Stomach smooth muscle (tissue), 2 donors: ENCODE measurements around the gene IKZF5.

ENCODE experiments used
- H3K27ac ChIP-seq: one replicate; pipeline ENCODE4 v1.7.0; 2013; ENCODE audit warnings: mild to moderate bottlenecking, low read length, inconsistent platforms
- H3K27me3 ChIP-seq, 2 donors: one replicate each; pipeline ENCODE4 v1.7.0; 2013; ENCODE audit warnings: low read length in 2 of 2; ENCODE audit not compliant: insufficient read depth in 2 of 2, control insufficient read depth in 1 of 2
- H3K36me3 ChIP-seq, 2 donors: one replicate each; pipeline ENCODE4 v1.7.0; 2013; ENCODE audit warnings: low read length in 2 of 2; ENCODE audit not compliant: control insufficient read depth in 2 of 2, insufficient read depth in 2 of 2
- H3K4me1 ChIP-seq: one replicate; pipeline ENCODE4 v1.7.0; 2013; ENCODE audit warnings: low read length; ENCODE audit not compliant: control insufficient read depth, insufficient read depth
- H3K4me3 ChIP-seq, 2 donors: one replicate each; pipeline ENCODE4 v1.7.0; 2013; ENCODE audit warnings: low read length in 2 of 2
- H3K9ac ChIP-seq, 2 donors: one replicate each; pipeline ENCODE4 v1.7.0; 2013; ENCODE audit warnings: low read length in 2 of 2, mild to moderate bottlenecking in 1 of 2
- H3K9me3 ChIP-seq, 2 donors: one replicate each; pipeline ENCODE4 v1.7.0; 2013; ENCODE audit warnings: low read length in 2 of 2; ENCODE audit not compliant: control insufficient read depth in 2 of 2
- donor health status: healthy.
- donor health status: Pancreatic carcinoma.

The IKZF5 gene

DNA sequence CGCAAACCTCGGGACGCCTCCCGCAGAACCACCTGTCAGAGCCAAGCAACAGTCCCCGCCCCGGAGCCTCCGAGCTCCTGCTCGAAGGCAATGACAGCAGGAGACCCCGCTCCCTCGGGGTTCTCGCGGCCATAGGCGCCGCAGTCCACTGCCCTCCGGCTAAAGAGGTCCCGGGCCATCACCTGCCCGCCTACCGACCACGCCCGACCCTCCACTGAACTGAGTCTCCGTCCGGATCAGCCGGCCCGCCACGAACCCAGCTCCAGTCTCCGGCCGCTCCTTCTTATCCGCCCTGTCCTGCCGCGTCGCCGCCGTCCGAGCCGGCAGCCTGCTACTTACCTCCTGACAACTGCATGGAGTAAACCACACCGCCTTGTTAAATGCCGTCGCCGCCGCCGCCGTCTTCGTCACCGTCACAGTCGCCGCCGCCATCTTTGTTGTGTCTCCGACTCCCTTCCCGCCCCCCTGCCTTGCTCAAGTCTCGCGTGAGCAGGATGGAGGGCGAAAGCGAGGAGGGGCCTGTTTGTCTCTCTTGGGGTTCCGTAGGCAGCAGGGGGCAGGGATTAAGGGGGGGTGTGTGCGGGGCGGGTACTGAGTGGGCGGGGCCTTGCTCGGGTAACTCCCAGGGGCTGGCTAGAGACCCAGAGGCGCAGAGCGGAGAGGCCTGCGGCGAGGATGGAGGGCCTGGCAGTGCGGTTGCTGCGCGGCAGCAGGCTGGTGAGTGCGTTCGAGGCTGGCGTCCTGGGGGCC is at the start of gene IKZF5, which contains the start of gene ACADSB:
IKZF5 (minus strand) TSS at position 441 of the 750 bp plus-strand sequence. CDS start 10,170 bp downstream, outside the sequence.
ACADSB (plus strand) TSS at position 652 of the 750 bp plus-strand sequence; CDS start at position 676, 24 bp downstream.
- peaks cover 18% of the 10 kb centered on the region for H3K4me1 ChIP-seq
- peak within 1 kb of the TSS; percentile 89 for H3K27ac ChIP-seq
- no peaks in the 10 kb centered on the region for H3K36me3 ChIP-seq

GRCh38 chr10:123057968-123058367 is 49.4 kb upstream of the IKZF5 start:
- no peak overlapping the region for H3K9ac ChIP-seq
- H3K27ac ChIP-seq: no peak overlapping the region
- no peaks in the 10 kb centered on the region for H3K27me3 ChIP-seq
- no peaks in the 10 kb centered on the region for H3K9me3 ChIP-seq
- no peaks in the 10 kb centered on the region for H3K4me1 ChIP-seq
- H3K36me3 ChIP-seq: peaks cover 2 to 7% of the 10 kb centered on the region in 2 donors
- no peak overlapping the region for H3K4me3 ChIP-seq

More for the DNA sequence above, at the start of gene IKZF5, which contains the start of gene ACADSB:
- Histone ChIP-seq H3K27me3 (no peaks in the 10 kb centered on the region), H3K9me3 (no peaks in the 10 kb centered on the region), H3K4me3 (peak within 1 kb of the TSS; percentile 82 to 91), H3K9ac (peak within 1 kb of the TSS; percentile 87 to 93)

DNA sequence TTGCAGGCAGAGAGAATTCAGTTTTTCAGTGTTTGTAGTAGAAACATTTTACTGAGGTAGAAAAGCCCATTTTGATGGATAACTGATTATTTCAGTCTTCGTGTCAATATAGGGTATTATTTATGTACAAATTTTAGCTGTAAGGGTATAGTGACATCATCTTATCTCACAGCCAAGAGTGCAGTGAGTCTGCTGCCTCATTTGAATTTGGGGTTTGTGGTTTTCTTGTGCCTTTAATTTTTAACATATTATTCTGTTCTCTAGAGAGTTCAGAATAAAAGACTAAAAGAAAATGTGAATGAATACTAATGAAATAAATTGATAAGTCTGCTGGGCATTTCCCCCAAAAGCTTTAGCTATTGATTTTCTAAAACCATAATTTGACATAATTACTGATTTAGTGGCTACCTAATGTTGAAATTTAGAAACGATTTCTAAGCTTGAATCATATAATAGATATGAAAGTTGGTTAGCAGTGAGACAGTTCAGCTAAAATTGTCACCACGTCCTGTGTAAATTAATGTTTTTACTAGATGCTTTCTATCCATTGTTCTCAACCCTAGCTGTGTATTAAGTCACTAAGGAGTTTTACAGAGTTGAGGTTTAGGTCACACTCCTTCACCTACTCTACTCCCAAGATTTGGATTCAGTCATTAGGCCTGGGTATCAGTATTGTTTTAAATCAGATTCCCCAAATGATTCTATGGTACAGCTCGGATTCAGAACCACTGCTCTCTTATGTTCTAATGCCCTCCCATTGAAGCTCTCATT is 37.6 kb upstream of the IKZF5 start:
- Histone ChIP-seq H3K4me3 (no peak overlapping the region), H3K9ac (no peak overlapping the region)

DNA sequence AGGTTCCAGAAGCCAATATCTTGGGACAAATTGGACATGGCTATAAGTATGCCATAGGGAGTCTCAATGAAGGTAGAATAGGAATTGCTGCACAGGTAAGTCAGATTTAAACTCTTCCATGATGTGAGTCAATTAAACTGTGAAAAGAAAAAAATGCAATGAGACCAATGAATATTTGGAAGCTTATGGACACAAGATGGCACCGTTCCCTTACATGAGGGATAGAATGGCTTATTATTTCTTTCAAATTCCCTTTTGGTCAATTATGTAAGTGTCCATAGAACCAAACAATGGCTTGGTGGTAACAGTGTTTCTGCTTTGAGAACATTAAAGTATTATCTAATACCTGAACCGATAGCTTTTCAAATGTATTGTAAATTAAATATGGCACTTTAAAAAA is 35.8 kb upstream of the IKZF5 start:
- Histone ChIP-seq H3K36me3 (peaks cover 15 to 16% of the 10 kb centered on the region in 2 donors), H3K9ac (no peak overlapping the region), H3K9me3 (no peaks in the 10 kb centered on the region), H3K27me3 (no peaks in the 10 kb centered on the region), H3K27ac (no peak overlapping the region), H3K4me3 (no peak overlapping the region), H3K4me1 (no peaks in the 10 kb centered on the region)

More for the DNA sequence above, 37.6 kb upstream of the IKZF5 start:
- no peaks in the 10 kb centered on the region for H3K27me3 ChIP-seq
- H3K4me1 ChIP-seq: no peaks in the 10 kb centered on the region
- H3K27ac ChIP-seq: no peak overlapping the region
- no peaks in the 10 kb centered on the region for H3K9me3 ChIP-seq
- H3K36me3 ChIP-seq: peaks cover 16 to 20% of the 10 kb centered on the region in 2 donors

DNA sequence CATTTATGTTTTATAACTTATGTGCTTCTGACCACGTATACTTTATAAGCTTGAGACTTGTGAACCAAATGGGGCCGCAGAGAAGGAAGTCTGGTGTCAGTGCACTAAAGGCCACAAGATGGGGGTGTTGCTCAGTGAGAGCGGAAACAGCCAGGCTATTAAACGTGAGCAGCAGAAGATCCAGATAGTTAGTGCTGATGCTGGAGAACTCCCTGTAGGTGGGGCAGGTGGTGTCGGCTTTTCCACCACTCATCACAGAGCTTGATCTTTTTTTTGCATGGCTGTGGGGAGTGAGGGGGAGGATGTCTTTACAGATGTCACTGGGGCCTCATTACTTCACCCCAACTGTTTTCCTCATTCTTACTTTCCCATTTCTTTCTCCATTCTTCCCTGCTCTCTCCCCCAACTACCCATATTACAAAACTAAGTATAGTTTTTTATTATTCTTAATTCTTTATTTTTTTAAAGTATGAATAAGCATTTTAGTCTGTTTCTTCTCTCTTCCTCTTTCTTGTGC is 34.9 kb upstream of the IKZF5 start:
- Histone ChIP-seq H3K4me3 (no peak overlapping the region), H3K27me3 (no peaks in the 10 kb centered on the region), H3K4me1 (no peaks in the 10 kb centered on the region), H3K9ac (no peak overlapping the region), H3K36me3 (peaks cover 15 to 18% of the 10 kb centered on the region in 2 donors), H3K27ac (no peak overlapping the region), H3K9me3 (no peaks in the 10 kb centered on the region)

DNA sequence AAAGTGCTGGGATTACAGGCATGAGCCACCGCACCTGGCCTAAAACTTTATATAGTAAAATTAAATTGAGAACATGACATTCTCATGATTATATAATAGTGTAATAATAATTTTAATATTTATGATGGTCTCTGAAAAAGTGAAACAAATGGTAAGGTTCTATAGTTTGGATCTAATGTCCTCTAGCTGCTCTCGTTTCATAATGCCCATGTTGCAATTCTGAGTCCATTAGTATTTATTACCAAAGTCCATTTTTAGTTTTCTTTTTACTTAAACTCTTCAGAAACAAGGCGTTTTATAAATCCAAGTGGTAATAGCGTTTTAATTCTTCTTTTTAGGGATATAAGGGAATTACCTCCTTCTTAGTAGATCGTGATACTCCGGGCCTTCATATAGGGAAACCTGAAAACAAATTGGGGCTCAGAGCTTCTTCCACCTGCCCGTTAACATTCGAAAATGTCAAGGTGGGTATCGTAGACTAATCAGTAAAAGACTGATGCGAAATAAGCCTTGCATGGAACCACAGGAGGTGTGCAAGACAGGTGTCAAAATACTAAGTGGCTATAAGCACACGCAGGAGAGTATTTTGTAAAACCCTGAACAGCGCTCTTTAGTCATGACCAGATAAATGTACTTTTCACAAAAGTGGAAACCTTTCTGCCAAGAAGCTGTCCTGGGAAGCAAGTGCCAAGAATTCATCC is 34.3 kb upstream of the IKZF5 start:
- no peaks in the 10 kb centered on the region for H3K27me3 ChIP-seq
- H3K4me1 ChIP-seq: no peaks in the 10 kb centered on the region
- H3K36me3 ChIP-seq: peaks cover 10 to 12% of the 10 kb centered on the region in 2 donors
- no peak overlapping the region for H3K4me3 ChIP-seq
- no peak overlapping the region for H3K27ac ChIP-seq
- H3K9ac ChIP-seq: no peak overlapping the region
- no peaks in the 10 kb centered on the region for H3K9me3 ChIP-seq

GRCh38 chr10:123039632-123039930 is 31.0 kb upstream of the IKZF5 start:
- H3K27me3 ChIP-seq: no peaks in the 10 kb centered on the region
- H3K4me1 ChIP-seq: no peaks in the 10 kb centered on the region
- H3K9ac ChIP-seq: no peak overlapping the region
- no peak overlapping the region for H3K27ac ChIP-seq
- H3K9me3 ChIP-seq: no peaks in the 10 kb centered on the region
- H3K36me3 ChIP-seq: peaks cover 0 to 15% of the 10 kb centered on the region in 2 donors
- H3K4me3 ChIP-seq: no peak overlapping the region

DNA sequence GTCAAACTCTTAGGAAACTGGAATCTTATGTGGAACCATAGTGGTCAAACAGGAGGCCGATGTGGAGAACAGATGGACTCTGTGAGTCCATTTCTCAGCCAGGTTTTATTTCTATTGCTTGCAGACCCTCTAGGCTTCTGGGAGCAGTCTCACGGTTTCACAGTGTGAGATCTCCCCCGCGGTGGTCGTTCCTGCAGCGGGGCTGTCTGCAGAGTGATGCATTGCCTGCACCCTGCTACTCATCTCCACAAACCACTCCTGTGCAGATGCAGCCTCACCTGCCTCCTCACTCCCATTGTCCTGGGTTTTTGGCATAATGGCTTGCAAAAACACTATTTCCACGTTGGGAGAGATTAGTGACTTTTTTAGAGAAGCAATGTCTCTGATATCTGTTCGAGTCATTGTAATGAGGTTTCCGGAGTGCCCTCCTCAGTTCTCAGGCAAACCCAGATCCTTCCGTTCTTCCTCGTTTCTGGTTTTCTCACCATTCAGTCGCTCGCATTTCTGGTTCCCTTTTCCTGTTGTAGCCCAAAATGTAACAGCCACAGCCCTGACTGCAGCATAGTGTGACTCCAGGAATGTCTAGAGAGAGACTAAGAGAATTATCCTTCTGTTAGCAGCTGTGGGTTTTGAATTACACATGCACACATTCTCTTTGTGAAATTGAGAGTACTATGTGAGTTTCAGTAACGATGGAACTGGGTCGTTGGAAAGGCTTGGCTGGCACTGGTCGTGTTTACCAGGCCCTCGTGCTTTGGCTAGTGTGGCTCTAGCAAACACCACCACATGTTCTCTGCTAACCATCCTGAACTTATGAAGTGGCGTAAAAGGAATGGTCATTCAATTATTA is 30.4 kb upstream of the IKZF5 start:
- Histone ChIP-seq H3K9ac (no peak overlapping the region), H3K36me3 (peaks cover 0 to 15% of the 10 kb centered on the region in 2 donors), H3K27me3 (no peaks in the 10 kb centered on the region), H3K4me1 (no peaks in the 10 kb centered on the region), H3K27ac (no peak overlapping the region), H3K4me3 (no peak overlapping the region), H3K9me3 (no peaks in the 10 kb centered on the region)

- H3K36me3 ChIP-seq: peaks cover 0 to 15% of the 10 kb centered on the region in 2 donors
- H3K4me1 ChIP-seq: no peaks in the 10 kb centered on the region
- no peak overlapping the region for H3K9ac ChIP-seq
- H3K27ac ChIP-seq: no peak overlapping the region
- H3K4me3 ChIP-seq: no peak overlapping the region
- no peaks in the 10 kb centered on the region for H3K9me3 ChIP-seq
- no peaks in the 10 kb centered on the region for H3K27me3 ChIP-seq
These were observed 27.0 kb upstream of the IKZF5 start for GRCh38 chr10:123035467-123036086.
